ENCODE data around the gene PPP1R27. TPM values are rescaled to one million over a fixed set of nuclear protein-coding genes. Genes with fewer than 3 reads are reported as not detected.

Gene PPP1R27
- total and polyA plus RNA-seq, 9 of the 15 experiments (the other 6 are each of a cell fraction or from before 2014, with no cell fraction given): 0.29 to 6.9 (median 1.5) TPM; not detected in 2

GRCh38 chr17:81831957-81832607 is 2.8 kb downstream of the PPP1R27 start (continued):
- TF ChIP-seq CHD7 (IDR thresholded peaks at IDR 0.05; ENCODE audit: low read depth, low read length) (no peak), ZNF79 (CRISPR knock-in tag; IDR thresholded peaks at IDR 0.05; ENCODE audit: low read depth) (no peak), NR1H2 (CRISPR knock-in tag; IDR thresholded peaks at IDR 0.05) (no peak), ZC3H11A (IDR thresholded peaks at IDR 0.05; ENCODE audit: low read depth, low read length) (no peak), ZNF407 (IDR thresholded peaks at IDR 0.05; ENCODE audit: low read depth) (0 out of 2 replicates have a peak, but pooled peaks have one; percentile 18), CREB1 (IDR thresholded peaks at IDR 0.05) (peak; percentile 41; the same call in 1 of the 2 replicates), CREB1 (CRISPR knock-in tag; IDR thresholded peaks at IDR 0.05) (peak; percentile 40), ZNF766 (CRISPR knock-in tag; conservative IDR thresholded peaks at IDR 0.05) (no peak)
